SKM-1 (cell line): Measurements from ENCODE around the gene RPL27A.

Source experiments
- DNase-seq: peaks from one replicate; lab custom pipeline; 2025; ENCODE audit not compliant: unreplicated experiment; lab: John Stamatoyannopoulos, UW

Gene RPL27A

DNA sequence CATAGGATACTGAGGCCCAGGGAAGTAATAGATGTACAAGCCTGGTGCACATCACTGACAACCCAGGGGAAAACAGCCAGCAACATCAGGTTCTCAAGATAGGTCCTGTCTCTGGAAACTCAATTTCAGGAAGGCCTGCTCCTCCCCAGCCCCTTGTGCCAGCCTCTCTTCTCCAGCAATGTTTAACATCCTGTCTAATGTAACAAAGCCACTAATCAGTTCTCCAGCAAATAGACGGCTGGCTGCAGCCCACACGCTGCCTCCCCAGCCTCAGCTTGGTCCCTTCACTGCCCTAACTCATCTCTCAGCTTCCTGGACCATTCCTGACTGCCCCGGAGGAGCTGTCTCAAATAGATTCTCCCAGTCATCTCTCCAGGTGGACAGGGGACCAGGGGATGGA, 37.8 kb downstream of the RPL27A start:
- no peak for DNase-seq

DNA sequence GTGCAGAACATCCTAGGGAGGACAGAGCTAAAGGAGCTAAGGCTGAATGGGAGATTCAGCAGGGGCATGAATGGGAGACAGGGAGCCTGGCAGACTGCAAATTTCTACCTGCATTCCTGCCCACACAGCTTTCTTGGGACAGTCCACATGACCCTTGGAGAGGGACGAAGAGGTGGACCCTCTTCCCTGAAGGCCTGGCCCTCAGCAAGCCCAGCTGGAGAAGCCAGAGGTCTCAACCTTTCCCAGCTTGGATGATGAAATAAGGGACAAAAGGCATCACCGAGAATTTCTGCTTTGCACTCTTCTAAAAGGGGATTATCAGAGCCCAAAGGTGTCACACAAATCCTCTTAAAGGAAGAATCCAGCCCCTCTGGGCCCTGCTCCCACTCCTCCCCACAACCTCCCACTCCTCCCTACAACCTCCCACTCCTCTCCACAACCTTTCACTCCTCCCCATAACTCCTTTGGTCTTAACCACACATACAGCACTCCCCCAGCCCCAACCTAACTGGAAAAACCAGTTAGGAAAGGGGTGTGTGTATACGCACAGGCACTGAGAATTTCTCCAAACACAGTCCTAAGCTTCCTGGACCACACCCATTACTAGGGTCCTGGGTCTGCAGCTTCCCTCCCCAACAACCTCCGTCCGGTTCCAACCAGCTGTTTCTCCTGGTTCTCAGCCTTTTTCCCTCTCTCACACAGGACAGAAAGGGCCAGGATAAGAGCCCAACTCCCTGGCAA, 38.4 kb downstream of the RPL27A start:
- no peak for DNase-seq

DNA sequence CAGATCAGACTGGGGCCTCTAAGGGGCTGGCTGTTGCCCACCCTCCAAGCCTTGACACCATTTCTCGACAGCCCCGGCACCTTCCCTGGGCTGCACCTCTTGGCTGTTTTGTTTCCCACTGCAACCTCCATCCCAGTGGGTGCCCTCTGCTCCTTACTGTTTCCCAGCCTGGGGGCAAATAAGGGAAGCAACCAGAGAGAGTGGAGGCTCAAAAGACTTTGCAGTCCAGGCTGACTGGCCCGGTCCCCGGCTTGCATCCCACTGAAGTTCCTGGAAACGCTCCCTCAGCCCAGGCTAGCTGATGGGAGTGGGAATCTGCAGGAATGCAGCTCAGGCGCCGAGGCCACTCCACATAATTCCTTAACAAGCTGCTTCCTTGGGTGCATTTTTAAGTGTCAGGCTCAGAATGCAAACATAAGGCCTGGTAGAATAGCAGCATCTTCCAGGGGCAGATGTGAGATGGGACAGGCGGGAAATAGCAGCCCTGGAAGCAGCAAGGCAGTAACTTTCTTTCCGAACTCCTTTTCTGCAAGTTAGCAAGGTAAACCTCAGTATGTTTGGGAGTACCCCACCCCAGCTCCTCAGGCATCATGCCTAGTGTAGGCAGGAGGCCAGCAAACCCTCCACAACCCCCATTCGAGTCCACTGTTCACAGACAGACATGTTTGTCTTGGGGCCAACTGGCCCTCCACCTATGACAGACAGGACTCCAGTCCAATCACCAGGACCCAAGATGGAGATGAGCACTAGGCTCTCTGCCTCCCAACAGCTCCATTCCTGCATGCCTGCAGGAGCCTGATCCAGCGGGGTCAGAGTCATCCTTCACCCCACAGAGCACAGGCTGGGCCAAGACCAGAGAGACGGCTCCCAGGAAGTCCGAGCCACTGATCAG, 39.3 kb downstream of the RPL27A start:
- DNase-seq, result no peak

- DNase-seq, result no peak
These were observed 40.2 kb downstream of the RPL27A start for GRCh38 chr11:8722809-8723208.

DNA sequence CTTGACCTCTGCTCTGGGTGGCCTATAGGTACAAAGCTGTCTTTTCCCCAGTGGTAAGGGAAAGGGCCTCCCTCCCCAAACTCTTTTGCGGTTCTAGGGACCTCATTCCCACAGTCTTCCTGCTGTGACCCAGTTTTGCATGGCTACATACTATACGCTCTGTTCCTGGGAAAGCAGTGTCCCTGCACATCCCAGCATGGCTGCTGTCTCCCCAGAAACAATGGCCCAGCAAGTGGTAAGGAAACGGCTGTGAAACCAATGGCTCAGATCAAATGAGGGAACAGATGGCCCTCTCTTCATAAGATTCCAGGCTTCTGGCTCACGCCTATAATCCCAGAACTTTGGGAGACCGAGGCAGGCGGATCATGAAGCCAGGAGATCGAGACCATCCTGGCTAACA, 41.1 kb downstream of the RPL27A start:
- no peak for DNase-seq

DNA sequence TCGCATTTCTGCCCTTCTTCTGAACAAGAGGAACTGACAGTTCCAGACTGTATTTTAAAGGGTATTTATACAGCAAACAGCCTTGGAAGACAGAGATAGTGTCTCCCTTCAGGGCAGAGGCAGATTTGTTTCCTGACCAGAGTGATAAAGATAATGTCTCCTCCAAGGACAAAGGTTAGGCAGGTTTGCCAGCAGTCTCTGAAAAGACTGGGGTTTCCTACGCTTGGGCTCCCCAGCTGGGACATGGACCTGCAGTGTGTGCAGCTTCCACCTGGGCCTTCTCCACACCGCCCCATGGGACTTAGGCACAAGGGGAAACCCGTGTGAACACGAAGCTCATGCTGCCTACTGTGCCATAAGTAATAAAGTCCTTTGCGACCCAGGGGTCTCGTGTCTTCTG, 42.1 kb downstream of the RPL27A start:
- no peak for DNase-seq

GRCh38 chr11:8726395-8726794, 43.8 kb downstream of the RPL27A start:
- DNase-seq, result no peak

- no peak for DNase-seq
These were observed 46.0 kb downstream of the RPL27A start for GRCh38 chr11:8728563-8728962.

DNA sequence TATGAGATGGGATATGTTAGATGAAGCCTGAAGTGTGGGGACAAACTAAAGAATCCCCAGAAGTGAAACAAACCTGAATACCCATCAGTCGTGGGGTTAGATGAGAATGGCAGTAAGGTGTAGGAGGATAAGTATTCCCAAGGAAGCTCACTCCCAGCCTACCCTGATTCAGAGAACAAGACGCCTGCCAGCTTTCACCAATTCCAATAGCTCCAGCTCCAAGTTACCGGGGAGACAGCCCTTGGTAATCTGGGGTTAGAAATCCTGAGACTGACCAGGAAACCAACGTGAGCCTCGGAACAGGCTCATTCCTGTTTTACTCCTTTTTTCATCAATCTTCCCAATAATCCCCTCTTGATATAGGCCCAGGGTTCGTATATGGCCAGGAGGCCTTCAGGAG, 46.5 kb downstream of the RPL27A start:
- no peak for DNase-seq

DNA sequence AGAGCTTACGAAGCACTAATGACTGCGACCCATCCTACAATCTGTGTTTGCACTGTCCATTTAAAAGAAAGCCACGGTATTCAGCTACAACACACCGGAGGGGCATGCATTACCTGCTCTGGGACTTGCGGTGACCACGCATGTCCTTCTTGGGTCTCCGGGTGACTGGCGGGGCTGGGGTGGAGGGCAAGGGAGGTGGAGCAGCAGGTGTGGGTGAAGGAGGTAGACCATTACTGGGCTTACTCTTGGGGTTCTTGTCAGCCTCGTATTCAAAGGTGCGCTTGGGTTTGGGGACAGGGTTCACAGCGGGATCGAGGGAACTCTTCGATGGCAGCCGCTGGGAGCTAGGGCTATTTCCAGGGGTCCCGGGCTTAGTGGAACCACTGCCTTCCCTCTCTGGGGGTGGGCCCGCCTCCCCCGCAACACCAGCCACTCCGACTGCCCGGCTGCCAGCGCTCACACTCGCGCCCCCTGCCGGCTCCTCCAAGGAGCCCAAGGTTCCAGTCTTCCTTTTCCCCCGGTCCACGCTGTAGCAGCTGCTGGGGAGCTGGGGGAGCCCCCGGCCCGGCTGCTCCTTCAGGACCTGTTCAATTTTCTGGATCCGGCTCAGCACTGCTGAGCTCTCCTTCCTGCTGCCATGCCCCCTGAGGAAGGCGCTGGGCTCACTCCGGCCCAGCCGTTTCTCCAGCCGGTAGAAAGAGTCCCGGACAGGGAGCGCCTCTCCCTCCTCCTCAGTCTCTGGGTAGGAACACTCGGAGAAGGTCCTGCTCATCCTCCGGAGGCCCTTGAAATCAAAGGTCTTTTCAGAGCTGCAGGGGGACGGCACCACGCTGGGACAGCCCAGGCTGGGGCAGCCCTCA, 47.5 kb downstream of the RPL27A start:
- no peak for DNase-seq

- no peak for DNase-seq
These were observed 48.1 kb downstream of the RPL27A start for GRCh38 chr11:8730697-8731020.

GRCh38 chr11:8731647-8732323, 49.2 kb downstream of the RPL27A start:
- DNase-seq, result no peak

DNA sequence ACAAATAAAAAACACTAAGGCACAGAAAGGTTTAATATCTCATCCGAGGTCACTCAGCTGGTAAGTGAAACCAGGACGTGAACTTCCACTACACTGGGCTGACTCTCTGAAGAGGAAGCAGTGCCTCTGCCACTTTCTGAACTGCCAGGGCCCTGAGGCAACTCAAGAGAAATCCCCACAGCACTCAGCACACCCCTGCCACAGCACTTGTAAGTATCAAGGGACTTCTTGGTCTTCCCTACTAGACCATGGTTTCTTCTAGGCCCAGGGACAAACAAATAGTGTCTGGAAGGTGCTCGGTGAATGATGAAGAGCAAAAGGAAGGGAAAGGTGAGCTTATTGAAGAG, 49.7 kb downstream of the RPL27A start:
- DNase-seq, result peak; percentile 14

- DNase-seq, result no peak
These were observed 50.2 kb downstream of the RPL27A start for GRCh38 chr11:8732748-8733241.

DNA sequence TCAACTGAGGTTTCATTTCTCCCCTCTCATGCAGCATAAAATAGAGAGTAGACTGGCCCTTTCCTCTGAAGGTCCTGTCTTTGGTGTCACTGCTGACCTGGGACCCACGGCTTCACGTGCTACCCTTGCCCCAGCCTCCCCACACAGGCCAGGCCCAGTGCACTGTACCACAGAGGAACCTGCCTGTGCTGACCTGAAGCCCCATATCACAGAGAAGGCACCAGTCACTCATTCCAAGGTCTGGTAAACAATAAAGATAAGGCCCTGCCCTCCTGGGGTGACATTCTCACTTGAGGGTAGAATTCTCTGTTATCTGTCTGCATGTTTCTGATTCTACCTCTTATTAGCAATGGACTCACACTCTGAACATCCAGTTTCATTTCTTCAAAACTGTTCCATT, 51.3 kb downstream of the RPL27A start:
- DNase-seq, result no peak

DNA sequence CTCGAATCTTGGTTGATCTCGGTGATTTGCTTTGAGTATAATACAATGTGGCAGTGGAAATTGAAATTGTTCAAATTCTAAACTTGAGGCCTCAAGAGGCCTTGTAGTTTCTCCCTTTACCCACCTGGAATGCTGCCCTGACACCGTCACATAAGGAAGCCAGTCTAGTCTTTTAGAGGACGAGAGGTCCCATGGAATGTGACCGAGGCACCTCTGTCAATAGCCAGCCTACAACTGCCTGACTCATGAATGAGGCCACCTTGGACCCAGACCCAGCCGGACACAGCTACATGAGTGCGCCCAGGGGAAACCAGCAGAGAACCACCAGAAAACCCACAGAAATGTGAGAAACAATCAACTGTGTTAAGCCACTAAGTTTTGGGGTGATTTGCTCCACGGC, 52.5 kb downstream of the RPL27A start:
- no peak for DNase-seq

DNA sequence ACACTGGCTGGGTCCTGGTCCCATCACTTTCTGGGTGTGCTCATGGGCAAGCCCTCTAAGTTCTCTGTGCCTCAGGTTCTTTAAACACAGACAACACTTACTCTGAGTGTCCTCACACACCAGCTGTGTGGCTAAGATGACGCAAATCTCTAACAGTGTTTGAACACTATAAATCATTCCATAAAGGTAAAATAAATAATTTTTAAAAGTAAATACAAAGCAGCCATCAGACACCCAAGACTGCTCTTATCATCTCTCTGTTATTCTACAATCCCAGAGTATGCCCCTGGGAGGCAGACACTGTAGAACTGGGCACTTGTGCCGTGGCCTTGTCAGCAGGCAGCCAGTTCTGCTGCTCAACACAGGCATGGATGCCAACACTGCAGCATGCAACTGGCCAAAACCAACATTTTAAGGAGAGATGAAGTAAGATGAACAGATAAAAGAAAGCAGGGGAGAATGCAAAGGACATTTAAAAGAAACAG, 56.8 kb downstream of the RPL27A start:
- no peak for DNase-seq
